COLO668 (cell line): Measurements from ENCODE around the gene LMNA.
"Not testable (repeated sequence)": the region's sequence is repeated elsewhere in the genome, so short reads cannot be mapped to it uniquely, and the experiment has no call there.

Experiments used
- DNase-seq: peaks from one replicate; lab custom pipeline; 2025; ENCODE audit not compliant: unreplicated experiment; lab: John Stamatoyannopoulos, UW

The LMNA gene

DNA sequence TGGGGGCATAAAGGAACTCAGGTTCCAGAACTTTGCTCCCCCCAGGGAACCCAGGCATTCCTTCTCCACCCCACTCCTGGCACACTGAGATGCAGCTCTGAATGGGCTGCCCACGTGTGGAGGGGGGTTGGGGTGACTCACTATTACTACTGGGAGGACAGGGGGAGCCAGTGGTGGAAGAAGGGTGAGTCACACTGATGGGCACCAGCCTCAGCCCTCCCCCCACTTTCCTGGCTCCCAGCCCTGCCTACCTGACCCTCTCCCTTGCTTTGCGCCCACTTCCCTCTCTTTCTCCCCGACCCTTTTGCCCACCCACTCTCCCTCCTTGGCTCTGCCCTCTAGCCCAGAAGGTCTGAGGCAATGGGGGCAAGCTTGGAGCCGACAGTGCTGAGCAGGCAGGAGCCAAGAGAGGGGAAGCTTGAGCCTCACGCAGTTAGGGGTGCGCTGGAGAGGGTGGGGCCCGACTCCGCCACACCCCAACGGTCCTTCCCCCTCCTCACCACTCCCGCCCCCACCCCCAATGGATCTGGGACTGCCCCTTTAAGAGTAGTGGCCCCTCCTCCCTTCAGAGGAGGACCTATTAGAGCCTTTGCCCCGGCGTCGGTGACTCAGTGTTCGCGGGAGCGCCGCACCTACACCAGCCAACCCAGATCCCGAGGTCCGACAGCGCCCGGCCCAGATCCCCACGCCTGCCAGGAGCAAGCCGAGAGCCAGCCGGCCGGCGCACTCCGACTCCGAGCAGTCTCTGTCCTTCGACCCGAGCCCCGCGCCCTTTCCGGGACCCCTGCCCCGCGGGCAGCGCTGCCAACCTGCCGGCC lies at the start of gene LMNA:
TSS of gene LMNA (plus strand) at position 611 of the 818 bp plus-strand sequence. CDS start 208 bp downstream, outside the sequence.
- peak; percentile 89 for DNase-seq

DNA sequence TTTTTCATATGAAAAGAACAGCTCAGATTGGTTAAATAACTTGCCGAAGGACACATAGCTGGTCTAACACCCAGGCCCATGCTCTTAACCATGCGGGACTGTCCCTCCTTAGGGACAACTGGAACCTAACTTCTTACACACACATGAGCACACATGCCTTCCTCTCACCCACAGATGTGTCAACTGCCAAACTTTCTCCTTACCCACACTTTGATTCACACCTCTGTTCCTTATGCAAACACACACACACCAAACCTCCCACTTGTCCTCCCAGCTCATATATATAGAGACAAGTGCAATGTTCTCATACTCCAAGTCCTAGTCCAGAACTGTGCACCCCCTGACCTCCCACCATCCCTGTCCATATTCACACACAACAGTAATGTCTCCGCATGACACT lies 49.3 kb upstream of the LMNA start:
- no peak for DNase-seq

DNA sequence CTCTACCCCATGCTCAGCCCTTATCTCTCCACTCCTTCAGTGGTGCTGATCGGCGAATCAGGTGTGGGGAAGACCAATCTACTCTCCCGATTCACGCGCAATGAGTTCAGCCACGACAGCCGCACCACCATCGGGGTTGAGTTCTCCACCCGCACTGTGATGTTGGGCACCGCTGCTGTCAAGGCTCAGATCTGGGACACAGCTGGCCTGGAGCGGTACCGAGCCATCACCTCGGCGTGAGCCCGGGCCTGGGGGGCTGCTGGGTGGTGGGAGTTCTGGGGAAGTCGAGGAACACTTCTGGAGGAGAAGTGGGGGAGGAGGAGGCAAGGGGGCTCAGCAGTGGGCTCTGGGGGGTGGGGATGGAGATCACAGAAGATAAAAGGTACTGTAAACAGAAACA lies 48.6 kb upstream of the LMNA start:
- no peak for DNase-seq

DNA sequence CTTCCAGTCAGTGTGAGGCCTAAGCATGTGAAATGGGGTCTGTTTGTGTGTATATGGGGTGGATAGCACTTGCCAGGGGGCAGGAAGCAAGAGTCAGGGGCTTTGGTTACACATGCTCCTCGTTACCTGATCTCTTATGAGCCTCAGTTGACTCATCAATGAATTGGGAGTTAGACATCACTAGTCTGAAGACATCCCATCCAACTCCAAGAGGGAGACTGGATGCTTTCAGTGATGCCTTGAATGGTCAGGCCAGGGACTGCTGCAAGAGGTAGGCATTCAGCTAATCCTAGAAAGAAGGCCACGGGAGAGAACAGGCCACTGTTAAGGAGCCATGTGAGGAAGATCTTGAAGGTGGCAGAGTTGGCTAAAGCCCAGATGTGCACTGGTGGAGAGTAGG lies 47.2 kb upstream of the LMNA start:
- DNase-seq, result no peak

DNA sequence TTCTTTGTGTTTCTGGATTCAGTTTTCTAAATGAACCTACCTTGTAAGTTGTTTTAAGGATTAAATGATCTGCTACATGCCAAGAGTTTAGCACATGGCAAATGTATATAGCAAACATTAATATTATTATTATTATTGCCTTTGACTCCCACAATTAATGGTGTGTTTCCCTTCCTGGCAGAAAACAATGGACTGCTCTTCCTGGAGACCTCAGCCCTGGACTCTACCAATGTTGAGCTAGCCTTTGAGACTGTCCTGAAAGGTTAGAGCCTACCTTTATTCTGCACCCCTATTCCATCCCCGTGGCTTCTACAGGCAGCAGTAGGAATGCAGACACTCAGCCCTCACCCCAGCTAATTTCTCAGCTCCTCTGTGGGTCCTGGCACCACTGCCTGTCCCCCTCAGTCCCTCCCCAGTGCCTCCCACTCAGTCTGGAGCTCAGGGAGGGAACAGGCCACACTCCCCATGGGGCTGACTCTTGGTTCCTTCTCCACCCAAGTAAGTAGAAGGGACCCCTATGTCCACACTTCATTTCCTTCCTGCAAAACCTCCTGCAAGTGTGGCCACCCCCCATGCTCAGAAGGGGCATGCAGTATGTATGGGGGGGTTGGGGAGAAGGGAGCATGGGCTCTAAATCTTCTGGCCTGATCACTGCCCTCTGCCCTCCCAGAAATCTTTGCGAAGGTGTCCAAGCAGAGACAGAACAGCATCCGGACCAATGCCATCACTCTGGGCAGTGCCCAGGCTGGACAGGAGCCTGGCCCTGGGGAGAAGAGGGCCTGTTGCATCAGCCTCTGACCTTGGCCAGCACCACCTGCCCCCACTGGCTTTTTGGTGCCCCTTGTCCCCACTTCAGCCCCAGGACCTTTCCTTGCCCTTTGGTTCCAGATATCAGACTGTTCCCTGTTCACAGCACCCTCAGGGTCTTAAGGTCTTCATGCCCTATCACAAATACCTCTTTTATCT lies 44.7 kb upstream of the LMNA start:
- no peak for DNase-seq

DNA sequence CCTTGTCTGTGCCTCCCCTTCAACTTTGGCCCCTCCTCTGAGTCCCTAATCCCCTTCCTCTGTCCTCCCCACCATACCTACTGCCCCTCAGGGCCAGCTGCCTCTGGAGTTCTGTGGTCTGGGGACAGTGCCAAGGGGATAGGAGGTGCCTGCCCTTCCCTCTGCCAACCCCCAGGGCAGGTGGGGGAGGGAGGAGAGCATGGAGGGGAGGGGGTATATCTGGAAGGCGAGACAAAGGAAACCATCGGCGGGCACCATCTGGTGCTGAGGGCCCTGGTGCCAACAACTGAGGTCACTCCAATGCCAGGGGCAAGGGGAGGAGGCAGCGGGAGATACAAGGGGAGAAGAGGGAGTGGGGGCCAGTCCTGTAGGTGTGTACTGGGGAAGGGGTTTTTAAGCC lies 44.0 kb upstream of the LMNA start:
- DNase-seq, result no peak

DNA sequence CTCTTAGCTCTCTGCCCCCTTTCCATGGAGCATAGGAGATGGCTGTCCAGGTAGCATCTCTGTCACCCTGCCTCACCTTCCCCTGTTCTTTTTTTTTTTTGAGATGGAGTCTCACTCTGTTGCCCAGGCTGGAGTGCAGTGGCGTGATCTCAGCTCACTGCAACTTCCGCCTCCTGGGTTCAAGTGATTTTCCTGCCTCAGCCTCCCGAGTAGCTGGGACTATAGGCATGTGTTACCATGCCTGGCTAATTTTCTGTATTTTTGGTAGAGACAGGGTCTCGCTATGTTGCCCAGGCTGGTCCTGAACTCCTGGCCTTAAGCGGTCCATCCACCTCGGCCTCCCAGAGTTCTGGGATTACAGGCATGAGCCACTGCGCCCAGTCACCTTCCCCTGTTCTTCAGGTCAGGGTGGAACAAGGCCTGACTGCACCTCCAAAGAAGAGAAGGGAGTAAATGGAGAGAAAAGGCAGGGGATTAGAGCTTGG lies 43.1 kb upstream of the LMNA start:
- DNase-seq, result not testable (repeated sequence)

DNA sequence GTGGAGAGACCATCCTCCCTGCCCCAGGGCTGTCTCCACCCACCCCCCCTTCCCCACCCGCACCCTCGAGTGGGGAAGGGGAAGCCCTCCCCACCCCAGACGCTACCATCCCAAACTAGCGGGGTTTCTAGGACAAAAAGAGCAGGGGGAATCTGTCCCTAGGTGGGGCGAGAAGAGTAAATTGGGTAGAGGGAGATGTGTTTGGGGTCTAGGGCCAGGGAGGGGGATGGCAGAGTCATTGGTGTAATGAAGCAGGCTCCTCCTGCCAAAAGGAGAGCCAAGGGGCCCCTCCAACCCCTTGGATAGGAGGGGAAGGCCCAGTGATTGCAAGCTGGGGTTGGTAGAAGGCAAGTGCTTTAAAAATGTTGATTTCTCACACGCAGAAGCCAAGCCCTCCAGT lies 42.3 kb upstream of the LMNA start:
- no peak for DNase-seq

DNA sequence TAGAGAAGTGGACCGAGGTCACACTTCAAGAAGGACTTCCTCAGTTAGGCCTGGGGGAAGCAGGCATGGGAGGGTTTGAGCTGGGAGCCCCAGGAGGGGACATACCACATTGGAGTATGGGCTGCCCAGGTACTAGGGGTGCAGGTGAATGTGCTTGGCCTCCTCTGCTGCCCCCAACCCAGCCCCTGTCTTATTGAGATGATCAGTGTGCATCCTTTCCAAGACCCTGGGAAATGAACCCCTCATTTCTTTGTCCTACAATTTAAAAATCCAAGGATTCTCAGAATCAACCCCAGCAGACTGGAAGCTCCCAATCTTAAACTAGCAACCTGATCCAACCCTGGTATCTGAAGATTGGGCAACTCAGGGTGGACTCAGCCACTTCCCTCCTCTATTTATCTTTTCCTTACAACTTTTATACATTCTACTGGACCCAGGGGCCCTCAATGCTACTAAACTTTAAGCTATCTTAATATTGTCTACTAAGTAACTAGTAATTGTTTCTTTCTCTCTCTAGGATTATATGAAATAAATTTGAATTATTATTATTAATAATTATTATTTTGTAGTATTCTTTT lies 41.3 kb upstream of the LMNA start:
- no peak for DNase-seq

DNA sequence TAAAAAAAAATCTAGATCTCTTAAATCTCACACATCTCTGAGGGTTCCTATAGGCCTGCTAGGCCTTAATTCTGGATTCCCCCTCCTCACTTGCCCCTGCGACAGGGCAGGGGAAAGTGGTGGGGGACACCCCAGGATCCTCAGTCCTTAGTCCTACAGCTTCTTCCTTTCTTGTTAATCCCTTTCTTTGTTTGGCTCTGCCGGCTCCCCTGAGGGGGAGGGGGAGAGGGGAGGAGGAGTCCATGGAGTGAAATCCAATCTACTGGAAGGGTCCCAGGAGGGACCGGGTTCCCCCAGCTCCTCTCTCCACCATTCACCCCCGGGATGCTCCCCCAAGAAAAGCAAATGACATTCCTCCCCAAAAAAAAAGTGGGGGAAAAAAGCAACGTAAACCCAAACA lies 40.8 kb upstream of the LMNA start:
- DNase-seq, result no peak

DNA sequence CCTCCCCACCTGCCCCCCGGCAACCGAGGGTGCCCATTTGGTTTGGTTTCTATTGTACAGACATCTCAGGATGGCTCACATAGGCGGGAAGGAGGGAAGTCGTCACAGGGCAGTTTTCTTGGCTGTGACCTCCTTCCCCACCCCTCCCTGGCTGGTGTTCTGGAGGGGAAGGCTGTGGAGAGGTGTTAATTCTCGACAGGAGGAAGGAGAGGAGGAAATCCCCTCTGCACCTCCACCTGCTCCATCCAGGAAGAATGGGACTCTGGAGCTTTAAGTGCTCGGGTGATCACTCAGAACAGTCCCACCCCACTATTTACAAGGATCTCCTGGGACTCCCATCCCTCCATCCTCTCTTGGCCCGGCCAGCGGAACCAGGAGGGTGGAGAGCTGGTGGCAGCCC lies 39.9 kb upstream of the LMNA start:
- DNase-seq, result no peak

DNA sequence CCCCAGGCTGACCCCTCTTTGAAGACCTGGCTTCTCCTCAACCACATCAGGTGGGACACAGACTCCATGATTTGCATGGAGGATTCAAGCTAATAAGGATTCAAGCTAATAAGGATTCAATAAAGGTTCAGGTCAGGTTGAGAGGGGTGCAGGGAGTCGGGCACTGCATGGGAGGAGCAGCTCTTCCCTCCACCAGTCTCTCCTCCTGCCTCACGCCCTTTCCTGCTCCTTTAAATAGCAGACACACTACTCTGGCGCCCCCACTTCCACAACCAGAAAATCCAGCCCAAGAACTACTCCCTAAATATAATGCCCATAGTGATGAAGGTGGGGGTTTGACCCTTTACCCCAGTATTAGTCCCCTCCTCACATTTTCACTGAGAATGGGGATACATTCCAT lies 39.3 kb upstream of the LMNA start:
- DNase-seq, result no peak

DNA sequence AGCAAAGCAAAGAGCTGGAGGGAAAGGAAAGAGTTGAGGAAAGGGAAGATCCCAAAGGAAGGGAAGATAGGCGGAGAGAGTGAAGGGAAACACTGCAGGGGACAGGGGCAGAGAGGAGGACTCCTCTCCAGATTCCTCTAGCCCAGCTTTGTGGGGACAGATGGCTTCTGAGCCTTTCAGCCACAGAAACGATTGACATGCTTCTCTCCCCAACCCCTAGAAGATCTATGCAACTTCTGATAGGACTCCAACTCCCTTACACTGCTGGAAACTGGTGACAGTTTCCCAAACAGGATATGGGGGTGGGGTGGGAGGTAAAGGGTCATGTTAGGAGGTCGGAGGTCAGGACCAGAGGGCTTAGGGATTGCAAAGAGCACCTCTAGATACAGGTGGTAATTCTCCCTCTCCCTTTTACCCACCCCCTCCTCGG lies 38.7 kb upstream of the LMNA start:
- no peak for DNase-seq

DNA sequence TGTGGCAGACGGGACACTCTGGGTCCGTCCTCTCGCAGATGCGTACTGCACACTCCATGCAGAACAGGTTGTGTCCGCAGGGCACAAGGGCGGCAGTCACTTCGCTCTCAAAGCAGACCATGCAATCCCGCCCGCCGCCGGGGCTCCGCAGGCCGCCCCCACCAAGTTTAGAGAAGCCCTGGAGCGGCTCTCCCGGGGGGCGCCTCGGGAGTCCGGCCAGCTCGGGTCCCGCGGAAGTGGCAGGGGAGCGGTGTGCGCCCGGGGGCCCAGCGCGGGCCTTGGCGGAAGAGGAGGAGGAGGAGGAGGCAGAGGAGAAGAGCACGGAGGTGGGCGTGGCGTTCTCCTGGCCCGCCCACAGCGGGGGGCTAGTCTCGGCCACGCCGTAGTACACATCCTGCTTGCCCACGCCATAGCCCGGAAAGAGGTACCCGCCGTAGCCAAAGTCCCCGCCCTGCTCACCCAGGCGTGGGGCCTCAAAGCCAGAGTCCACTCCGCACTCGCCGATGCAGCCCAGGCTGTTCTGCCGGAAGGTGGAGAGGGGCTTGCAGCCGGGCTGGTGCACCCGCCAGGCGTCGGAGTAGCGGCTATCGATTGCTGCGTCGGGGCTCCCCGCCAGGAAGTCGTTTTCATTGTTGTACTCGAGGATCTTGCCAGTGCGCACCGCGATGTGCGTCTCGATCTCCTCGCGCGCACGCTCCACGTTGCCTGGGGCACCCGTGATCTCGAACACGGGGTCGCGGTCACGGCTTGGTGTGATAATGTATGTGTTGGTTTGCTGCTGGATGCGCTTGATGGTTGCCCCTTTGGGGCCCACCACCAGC lies 37.7 kb upstream of the LMNA start:
- no peak for DNase-seq

DNA sequence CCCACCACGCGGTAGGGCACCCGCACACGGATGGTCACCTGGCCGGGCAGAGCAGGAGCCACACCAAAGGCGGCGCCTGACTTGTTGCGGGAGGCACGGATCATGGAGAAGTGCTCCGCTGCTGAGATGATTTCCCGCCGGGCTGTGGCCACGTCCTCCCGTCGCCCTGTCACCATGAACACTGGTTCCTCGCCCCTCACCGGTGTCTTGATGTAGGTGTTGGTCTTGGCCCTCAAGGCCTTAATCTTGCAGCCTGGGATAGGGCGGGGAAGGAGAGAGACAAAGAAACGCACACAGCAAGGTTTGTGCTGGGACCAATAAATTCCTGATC lies 37.1 kb upstream of the LMNA start:
- no peak for DNase-seq

DNA sequence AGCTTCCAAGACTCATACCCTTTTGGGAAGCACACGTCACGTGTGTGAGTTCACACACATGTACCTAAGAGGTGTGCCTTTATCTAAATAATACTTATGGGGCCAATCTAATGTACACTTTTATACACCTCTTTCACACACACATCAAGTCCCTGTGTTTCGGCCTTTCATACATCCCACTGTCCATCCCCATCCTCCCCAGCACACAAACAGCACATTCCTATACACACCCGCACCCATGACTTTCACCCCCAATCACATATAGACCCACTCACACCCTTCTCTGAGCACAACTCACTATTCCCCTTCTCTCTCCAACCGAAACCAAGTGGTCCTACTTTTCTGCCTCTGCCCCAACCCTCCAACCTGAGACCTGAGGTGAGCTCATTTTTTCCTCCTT lies 35.8 kb upstream of the LMNA start:
- no peak for DNase-seq

DNA sequence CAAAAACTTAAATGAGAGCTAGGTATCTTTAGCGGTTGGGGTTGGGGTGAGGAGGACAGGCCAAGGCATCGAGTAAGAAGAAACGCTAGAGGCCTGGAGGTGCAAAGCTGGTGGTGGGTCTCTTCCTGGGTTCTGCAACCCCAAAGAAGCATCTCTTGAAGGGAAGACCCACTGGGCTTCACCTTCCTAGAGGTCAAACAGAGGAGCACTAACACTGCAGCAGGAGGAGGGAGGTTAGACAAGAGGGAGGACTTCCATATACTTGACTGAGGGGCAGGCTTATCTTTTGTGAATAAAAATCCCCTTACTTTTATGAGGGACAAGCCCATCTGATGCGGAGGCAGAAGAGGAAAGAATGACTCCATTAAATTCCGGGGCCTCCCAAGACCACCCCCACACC lies 34.7 kb upstream of the LMNA start:
- DNase-seq, result no peak

DNA sequence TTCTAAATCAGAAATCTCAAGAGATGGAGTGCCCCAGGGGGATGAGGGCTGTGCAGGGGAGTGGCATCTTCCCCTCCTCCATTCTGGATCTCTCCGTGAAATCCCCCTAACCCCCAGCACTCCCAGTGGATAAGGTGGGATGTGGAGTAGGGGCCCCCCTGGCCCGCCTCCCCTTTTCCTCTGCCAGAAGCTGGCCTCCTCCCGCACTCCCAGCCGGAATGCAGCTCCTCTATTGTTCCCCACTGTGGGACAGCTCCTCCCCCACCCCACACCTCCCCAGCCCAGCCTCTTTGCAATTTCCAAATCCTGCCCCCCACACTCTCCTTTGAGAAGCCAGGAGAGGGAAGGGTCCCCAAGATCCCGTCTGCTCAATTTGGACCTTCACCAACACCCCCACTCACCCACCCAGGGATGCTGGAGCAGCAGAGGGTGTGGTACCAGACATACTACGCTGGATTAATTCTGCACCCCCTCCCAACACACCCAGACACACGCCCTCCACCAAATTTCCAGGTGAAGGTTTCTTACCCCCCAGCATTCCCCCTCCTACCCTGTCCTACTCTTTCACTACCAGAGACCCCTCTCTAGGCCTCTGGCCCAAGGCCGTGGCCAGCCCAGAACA lies 34.2 kb upstream of the LMNA start:
- no peak for DNase-seq

DNA sequence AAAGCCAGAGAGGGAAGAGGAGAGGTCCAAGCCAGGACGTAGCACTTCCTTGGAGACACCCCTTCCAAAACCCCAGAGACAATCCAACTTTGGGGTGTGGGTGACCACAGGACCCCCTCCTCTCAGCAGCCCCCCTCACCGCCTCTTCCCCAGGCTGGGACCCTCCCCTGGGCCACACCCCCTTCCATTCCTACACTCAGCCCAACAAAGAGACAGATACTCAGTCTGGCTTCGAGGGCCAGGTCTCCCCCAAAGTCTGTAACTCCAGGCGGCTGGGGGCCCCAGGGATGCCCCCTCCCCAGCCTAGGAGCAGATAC lies 33.7 kb upstream of the LMNA start:
- no peak for DNase-seq

DNA sequence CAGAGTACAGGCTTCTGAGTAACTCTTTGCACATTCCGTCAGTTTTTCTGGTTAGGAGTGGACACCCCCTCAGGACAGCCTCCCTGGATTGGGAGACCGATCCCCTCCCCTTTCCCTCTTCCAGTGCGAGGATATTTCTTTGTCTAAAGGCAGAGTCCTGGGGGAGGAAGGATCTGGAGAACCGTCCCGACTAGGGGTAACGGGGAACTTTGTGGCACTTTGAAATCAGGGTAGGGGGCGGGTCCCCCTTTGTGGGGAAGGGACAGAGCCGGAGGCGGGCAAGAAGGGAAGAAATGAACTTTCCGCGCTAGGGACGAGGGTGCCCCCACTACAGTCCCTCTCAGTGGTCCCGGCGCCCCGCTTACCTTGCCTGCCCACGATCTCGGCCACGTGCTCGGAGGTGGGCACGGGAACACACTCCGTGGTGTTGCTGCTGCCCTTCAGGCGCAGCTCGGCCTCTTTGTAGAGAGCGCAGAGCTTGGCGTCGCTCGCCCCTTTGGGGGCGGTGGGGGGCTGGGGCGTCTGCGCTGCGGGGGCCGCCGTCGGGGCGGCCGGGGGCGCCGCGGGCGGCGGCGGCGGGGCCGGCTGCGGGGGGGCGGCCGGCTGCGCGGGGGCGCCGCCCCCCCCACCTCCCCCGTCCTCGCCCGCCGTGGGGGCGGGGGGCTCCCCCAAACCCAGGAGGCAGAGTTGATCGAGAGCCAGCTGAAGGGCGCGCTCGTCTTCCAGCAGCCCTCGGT lies 33.2 kb upstream of the LMNA start:
- DNase-seq, result no peak
